Trophoblast cell (in vitro differentiated cells and primary cell): ENCODE measurements around the gene CTU2.

Experiments used
- DNase-seq, 2 donors: peaks; one replicate each; pipeline ENCODE4 v3.0.0-alpha.2; 2016
- H2AFZ ChIP-seq: 2 replicates; pipeline ENCODE4 v1.6.1; 2013; ENCODE audit warnings: low read length, moderate library complexity, mild to moderate bottlenecking; ENCODE audit not compliant: insufficient read depth, poor library complexity
- H2AK5ac ChIP-seq: 2 replicates; pipeline ENCODE4 v1.6.1; 2013; ENCODE audit warnings: mild to moderate bottlenecking, low read length
- H2BK120ac ChIP-seq: 2 replicates; pipeline ENCODE4 v1.6.1; 2013; ENCODE audit warnings: low read length, mild to moderate bottlenecking, moderate library complexity; ENCODE audit not compliant: insufficient read depth, poor library complexity
- H2BK12ac ChIP-seq: 2 replicates; pipeline ENCODE4 v1.6.1; 2013; ENCODE audit warnings: mild to moderate bottlenecking, low read length, moderate library complexity
- H2BK5ac ChIP-seq: 2 replicates; pipeline ENCODE4 v1.6.1; 2013; ENCODE audit warnings: low read length, low read depth, moderate library complexity, mild to moderate bottlenecking; ENCODE audit not compliant: poor library complexity
- H3K14ac ChIP-seq: 2 replicates; pipeline ENCODE4 v1.6.1; 2013; ENCODE audit warnings: mild to moderate bottlenecking, low read length
- H3K18ac ChIP-seq: 2 replicates; pipeline ENCODE4 v1.6.1; 2013; ENCODE audit warnings: mild to moderate bottlenecking, low read length
- H3K23ac ChIP-seq: 2 replicates; pipeline ENCODE4 v1.6.1; 2013; ENCODE audit warnings: low read length
- H3K27ac ChIP-seq: 2 replicates; pipeline ENCODE4 v1.5.1; 2013; ENCODE audit warnings: low read depth, mild to moderate bottlenecking, inconsistent platforms, low read length, moderate library complexity
- H3K27me3 ChIP-seq: 2 replicates; pipeline ENCODE4 v1.6.1; 2013; ENCODE audit warnings: inconsistent platforms, mild to moderate bottlenecking, low read length, moderate library complexity; ENCODE audit not compliant: insufficient read depth
- H3K36me3 ChIP-seq, 2 experiments: 1 replicate in 1 of 2; 2 replicates in 1 of 2; pipeline ENCODE4 v1.6.1; 2013; ENCODE audit warnings: low read length in 2 of 2, mild to moderate bottlenecking in 2 of 2, moderate library complexity in 1 of 2; ENCODE audit not compliant: insufficient read depth in 2 of 2, control insufficient read depth in 1 of 2
- H3K4ac ChIP-seq: 2 replicates; pipeline ENCODE4 v1.6.1; 2013; ENCODE audit warnings: low read depth, mild to moderate bottlenecking, low read length, moderate library complexity
- H3K4me1 ChIP-seq, 2 experiments: 1 replicate in 1 of 2; 2 replicates in 1 of 2; pipeline ENCODE4 v1.6.1; 2013; ENCODE audit warnings: low read length in 2 of 2, mild to moderate bottlenecking in 2 of 2, moderate library complexity in 1 of 2; ENCODE audit not compliant: insufficient read depth in 2 of 2, control insufficient read depth in 1 of 2
- H3K4me2 ChIP-seq: 2 replicates; pipeline ENCODE4 v1.6.1; 2013; ENCODE audit warnings: inconsistent platforms, mild to moderate bottlenecking, low read length, moderate library complexity
- H3K4me3 ChIP-seq: 2 replicates; pipeline ENCODE4 v1.5.1; 2013; ENCODE audit warnings: mild to moderate bottlenecking, low read depth, low read length, inconsistent platforms
- H3K79me1 ChIP-seq: one replicate; pipeline ENCODE4 v1.6.1; 2013; ENCODE audit warnings: low read length
- H3K79me2 ChIP-seq: 2 replicates; pipeline ENCODE4 v1.6.1; 2013; ENCODE audit warnings: low read length, mild to moderate bottlenecking; ENCODE audit not compliant: control insufficient read depth, insufficient read depth, poor library complexity
- H3K9ac ChIP-seq: 2 replicates; pipeline ENCODE4 v1.6.1; 2013; ENCODE audit warnings: mild to moderate bottlenecking, low read length
- H3K9me3 ChIP-seq: 2 replicates; pipeline ENCODE4 v1.6.1; 2013; ENCODE audit warnings: low read depth, mild to moderate bottlenecking, control low read depth, inconsistent platforms, low read length; ENCODE audit not compliant: insufficient read depth
- H4K12ac ChIP-seq: 2 replicates; pipeline ENCODE4 v1.6.1; 2013; ENCODE audit warnings: low read depth, mild to moderate bottlenecking, low read length, moderate library complexity
- H4K8ac ChIP-seq: 2 replicates; pipeline ENCODE4 v1.6.1; 2013; ENCODE audit warnings: low read depth, mild to moderate bottlenecking, low read length, moderate library complexity
- H4K91ac ChIP-seq: one replicate; pipeline ENCODE4 v1.6.1; 2013; ENCODE audit warnings: low read depth, mild to moderate bottlenecking, low read length, moderate library complexity
- WGBS: extraction: QIAGEN DNeasy Blood & Tissue Kit; methylation state at CpG from one replicate; pipeline ENCODE4 v1.1.7; 2013; ENCODE audit warnings: missing lambda C conversion rate; ENCODE audit not compliant: insufficient read length, insufficient coverage; ENCODE audit errors: extremely low coverage; 5-methylcytosine and 5-hydroxymethylcytosine counted together

Gene CTU2

GRCh38 chr16:88742896-88743605, 36.7 kb downstream of the CTU2 start:
- H3K79me2 ChIP-seq, result no peaks in the 10 kb centered on the region
- WGBS, result no CpG with 5 or more reads among the region's 19 CpGs
- H3K27ac ChIP-seq, result no peak overlapping the region
- no peak overlapping the region for H2AK5ac ChIP-seq
- H3K36me3 ChIP-seq, result peaks cover 33 to 37% of the 10 kb centered on the region in 2 experiments
- H4K12ac ChIP-seq, result no peak overlapping the region
- no peak overlapping the region for H3K9ac ChIP-seq
- no peak overlapping the region for H3K4me3 ChIP-seq
- H3K4me2 ChIP-seq, result no peak overlapping the region
- no peak overlapping the region for H2BK120ac ChIP-seq
- H3K9me3 ChIP-seq, result no peaks in the 10 kb centered on the region
- H3K23ac ChIP-seq, result no peak overlapping the region
- H2BK5ac ChIP-seq, result no peak overlapping the region
- H2BK12ac ChIP-seq, result no peak overlapping the region
- H2AFZ ChIP-seq, result no peak overlapping the region
- H3K14ac ChIP-seq, result no peak overlapping the region
- H3K18ac ChIP-seq, result no peak overlapping the region
- no peaks in the 10 kb centered on the region for H3K27me3 ChIP-seq
- DNase-seq, result no peak
- H4K91ac ChIP-seq, result no peak overlapping the region
- H3K4me1 ChIP-seq, result peaks cover 4 to 13% of the 10 kb centered on the region in 2 experiments
- H3K79me1 ChIP-seq, result no peaks in the 10 kb centered on the region
- H3K4ac ChIP-seq, result no peak overlapping the region
- no peak overlapping the region for H4K8ac ChIP-seq

- no peak overlapping the region for H2AFZ ChIP-seq
- no peak overlapping the region for H3K4me2 ChIP-seq
- no peak overlapping the region for H3K23ac ChIP-seq
- H4K91ac ChIP-seq, result no peak overlapping the region
- H3K14ac ChIP-seq, result no peak overlapping the region
- H2AK5ac ChIP-seq, result no peak overlapping the region
- DNase-seq, result peak; percentile 76 to 82
- H3K9ac ChIP-seq, result no peak overlapping the region
- peaks cover 4 to 13% of the 10 kb centered on the region in 2 experiments for H3K4me1 ChIP-seq
- no peaks in the 10 kb centered on the region for H3K79me1 ChIP-seq
- no peaks in the 10 kb centered on the region for H3K27me3 ChIP-seq
- H3K9me3 ChIP-seq, result no peaks in the 10 kb centered on the region
- no peak overlapping the region for H3K18ac ChIP-seq
- no peak overlapping the region for H4K8ac ChIP-seq
- H2BK12ac ChIP-seq, result no peak overlapping the region
- H3K27ac ChIP-seq, result no peak overlapping the region
- no peak overlapping the region for H2BK120ac ChIP-seq
- H3K4ac ChIP-seq, result no peak overlapping the region
- H3K79me2 ChIP-seq, result no peaks in the 10 kb centered on the region
- H2BK5ac ChIP-seq, result no peak overlapping the region
- no peak overlapping the region for H3K4me3 ChIP-seq
- peaks cover 26 to 41% of the 10 kb centered on the region in 2 experiments for H3K36me3 ChIP-seq
- no peak overlapping the region for H4K12ac ChIP-seq
- no CpG with 5 or more reads among the region's 32 CpGs for WGBS
Measured at GRCh38 chr16:88743693-88744576, 37.6 kb downstream of the CTU2 start.

- Histone ChIP-seq H3K9me3 (no peaks in the 10 kb centered on the region), H3K36me3 (peaks cover 26 to 40% of the 10 kb centered on the region in 2 experiments), H4K12ac (no peak overlapping the region), H3K4me1 (peaks cover 3 to 7% of the 10 kb centered on the region in 2 experiments), H3K79me1 (no peaks in the 10 kb centered on the region), H3K4ac (no peak overlapping the region), H3K4me2 (no peak overlapping the region), H2AFZ (no peak overlapping the region), H4K91ac (no peak overlapping the region), H3K27ac (no peak overlapping the region), H4K8ac (no peak overlapping the region), H3K27me3 (no peaks in the 10 kb centered on the region), H3K4me3 (no peak overlapping the region), H3K14ac (no peak overlapping the region), H2BK120ac (no peak overlapping the region), H2BK5ac (no peak overlapping the region), H3K18ac (no peak overlapping the region), H2BK12ac (no peak overlapping the region), H3K9ac (no peak overlapping the region), H2AK5ac (no peak overlapping the region), H3K79me2 (no peaks in the 10 kb centered on the region), H3K23ac (no peak overlapping the region)
- WGBS, result no CpG with 5 or more reads among the region's 39 CpGs
- DNase-seq, result no peak
Measured at GRCh38 chr16:88744577-88745521, 38.5 kb downstream of the CTU2 start.

- no peak overlapping the region for H2BK12ac ChIP-seq
- H4K8ac ChIP-seq, result no peak overlapping the region
- H2AK5ac ChIP-seq, result no peak overlapping the region
- H3K23ac ChIP-seq, result no peak overlapping the region
- H3K79me1 ChIP-seq, result no peaks in the 10 kb centered on the region
- H3K18ac ChIP-seq, result no peak overlapping the region
- no peak overlapping the region for H4K12ac ChIP-seq
- DNase-seq, result no peak
- no peak overlapping the region for H3K9ac ChIP-seq
- no peak overlapping the region for H2AFZ ChIP-seq
- no peak overlapping the region for H3K4me3 ChIP-seq
- H3K9me3 ChIP-seq, result no peaks in the 10 kb centered on the region
- H2BK120ac ChIP-seq, result no peak overlapping the region
- H3K4me1 ChIP-seq, result peaks cover 3 to 7% of the 10 kb centered on the region in 2 experiments
- no peak overlapping the region for H3K4ac ChIP-seq
- no peak overlapping the region for H3K14ac ChIP-seq
- H2BK5ac ChIP-seq, result no peak overlapping the region
- H3K27ac ChIP-seq, result no peak overlapping the region
- H4K91ac ChIP-seq, result no peak overlapping the region
- no peaks in the 10 kb centered on the region for H3K27me3 ChIP-seq
- H3K79me2 ChIP-seq, result no peaks in the 10 kb centered on the region
- no CpG with 5 or more reads among the region's 17 CpGs for WGBS
- H3K36me3 ChIP-seq, result peaks cover 13 to 26% of the 10 kb centered on the region in 2 experiments
- no peak overlapping the region for H3K4me2 ChIP-seq
Measured at GRCh38 chr16:88746506-88746905, 40.2 kb downstream of the CTU2 start.
